ENCODE results near the gene ARPC2. TPM values are rescaled to one million over a fixed set of nuclear protein-coding genes. Genes with fewer than 3 reads are reported as not detected.

ARPC2 gene
- total and polyA plus RNA-seq, 8 donors: 229 to 452 (median 256) TPM

GRCh38 chr2:218300141-218300540, 83.2 kb downstream of the ARPC2 start:
- intact Hi-C loops (cut with DNase I): loop anchor here in 1 of 2 donors (10.0 kb wide), 1 partner anchor 165 kb away; no protein-coding TSS in a partner anchor
- ATAC-seq (no peak), DNase-seq (no peak)
- Histone ChIP-seq H3K9me3 (no peaks in the 10 kb centered on the region), H3K4me3 (no peak overlapping the region), H3K27me3 (no peaks in the 10 kb centered on the region), H3K4me1 (peaks cover 0 to 16% of the 10 kb centered on the region in 2 donors), H3K36me3 (no peaks in the 10 kb centered on the region), H3K27ac (no peak overlapping the region)
- no peak for TF ChIP-seq CTCF (IDR thresholded peaks at IDR 0.05)

GRCh38 chr2:218301176-218301819, 84.3 kb downstream of the ARPC2 start:
- TF ChIP-seq CTCF (IDR thresholded peaks at IDR 0.05): peak; percentile 98
- H3K27me3 ChIP-seq: no peaks in the 10 kb centered on the region
- no peaks in the 10 kb centered on the region for H3K9me3 ChIP-seq
- DNase-seq: peak in 3 of 4 donors; percentile 71 to 89 (median 85)
- H3K4me1 ChIP-seq: peaks cover 0 to 11% of the 10 kb centered on the region in 2 donors
- ATAC-seq: peak; percentile 94
- no peaks in the 10 kb centered on the region for H3K36me3 ChIP-seq
- no peak overlapping the region for H3K27ac ChIP-seq
- H3K4me3 ChIP-seq: no peak overlapping the region
- intact Hi-C loops (cut with DNase I): loop anchor here in 1 of 2 donors (10.0 kb wide), 1 partner anchor 164 kb away; no protein-coding TSS in a partner anchor

Small RNA genes within 50 kb of the gene (microRNA-seq; reads per million reads assigned to microRNA genes)
- 4.2 to 5.2 reads per million in 2 donors for gene MIR6513

Other genes starting within 250 kb of the ARPC2 start
- gene TNS1, start 214.2 kb upstream of the ARPC2 start, total RNA-seq: 100 to 1,000 TPM; 303 to 327 TPM
- gene TNS1, start 214.2 kb upstream of the ARPC2 start, polyA plus RNA-seq (ENCODE audit: insufficient read length in 6 of 6): 100 to 1,000 TPM; 139 to 184 (median 149) TPM
- under 1 TPM in 1 of 2 donors, not detected in 1; 0.42 TPM for gene RUFY4, start 147.9 kb upstream of the ARPC2 start, total RNA-seq
- under 1 TPM; 0.41 to 0.74 (median 0.55) TPM for gene RUFY4, start 147.9 kb upstream of the ARPC2 start, polyA plus RNA-seq (ENCODE audit: insufficient read length in 6 of 6)
- gene CXCR2, start 91.2 kb upstream of the ARPC2 start, total RNA-seq: 10 to 100 TPM in 1 of 2 donors, 1 to 10 TPM in 1; 3.1 to 22.0 TPM
- gene CXCR2, start 91.2 kb upstream of the ARPC2 start, polyA plus RNA-seq (ENCODE audit: insufficient read length in 6 of 6): under 1 TPM; 0.23 to 0.29 (median 0.26) TPM
- 10 to 100 TPM in 1 of 2 donors, 1 to 10 TPM in 1; 1.7 to 21.0 TPM for gene CXCR1, start 50.2 kb upstream of the ARPC2 start, total RNA-seq
- under 1 TPM in 5 of 6 donors, not detected in 1; 0.06 to 0.18 (median 0.07) TPM for gene CXCR1, start 50.2 kb upstream of the ARPC2 start, polyA plus RNA-seq (ENCODE audit: insufficient read length in 6 of 6)
- 1 to 10 TPM; 1.7 to 4.3 TPM for gene GPBAR1, start 43.8 kb downstream of the ARPC2 start, total RNA-seq
- 1 to 10 TPM in 5 of 6 donors, under 1 TPM in 1; 0.88 to 1.7 (median 1.2) TPM for gene GPBAR1, start 43.8 kb downstream of the ARPC2 start, polyA plus RNA-seq (ENCODE audit: insufficient read length in 6 of 6)
- gene AAMP, start 52.9 kb downstream of the ARPC2 start, total RNA-seq: 10 to 100 TPM; 55.2 to 57.2 TPM
- gene AAMP, start 52.9 kb downstream of the ARPC2 start, polyA plus RNA-seq (ENCODE audit: insufficient read length in 6 of 6): 100 to 1,000 TPM; 106 to 120 (median 115) TPM
- 10 to 100 TPM; 93.4 to 96.8 TPM for gene PNKD, start 53.3 kb downstream of the ARPC2 start, total RNA-seq
- 10 to 100 TPM; 58.2 to 66.2 (median 60.0) TPM for gene PNKD, start 53.3 kb downstream of the ARPC2 start, polyA plus RNA-seq (ENCODE audit: insufficient read length in 6 of 6)
- gene TMBIM1, start 75.3 kb downstream of the ARPC2 start, total RNA-seq: 100 to 1,000 TPM; 281 to 308 TPM
- 10 to 100 TPM; 63.5 to 78.4 (median 70.6) TPM for gene TMBIM1, start 75.3 kb downstream of the ARPC2 start, polyA plus RNA-seq (ENCODE audit: insufficient read length in 6 of 6)
- 1 to 10 TPM in 1 of 2 donors, under 1 TPM in 1; 0.55 to 3.3 TPM for gene CATIP, start 139.7 kb downstream of the ARPC2 start, total RNA-seq
- gene CATIP, start 139.7 kb downstream of the ARPC2 start, polyA plus RNA-seq (ENCODE audit: insufficient read length in 6 of 6): 1 to 10 TPM in 4 of 6 donors, under 1 TPM in 2; 0.76 to 4.1 (median 2.1) TPM
- gene SLC11A1, start 165.1 kb downstream of the ARPC2 start, total RNA-seq: 100 to 1,000 TPM in 1 of 2 donors, 10 to 100 TPM in 1; 98.2 to 194 TPM
- gene SLC11A1, start 165.1 kb downstream of the ARPC2 start, polyA plus RNA-seq (ENCODE audit: insufficient read length in 6 of 6): 1 to 10 TPM in 1 of 6 donors, under 1 TPM in 5; 0.70 to 1.8 (median 0.89) TPM
- gene CTDSP1, start 182.7 kb downstream of the ARPC2 start, total RNA-seq: 100 to 1,000 TPM; 122 to 147 TPM
- gene CTDSP1, start 182.7 kb downstream of the ARPC2 start, polyA plus RNA-seq (ENCODE audit: insufficient read length in 6 of 6): 100 to 1,000 TPM; 124 to 160 (median 148) TPM
- gene VIL1, start 201.9 kb downstream of the ARPC2 start, total RNA-seq: under 1 TPM in 1 of 2 donors, not detected in 1; 0.29 TPM
- gene VIL1, start 201.9 kb downstream of the ARPC2 start, polyA plus RNA-seq (ENCODE audit: insufficient read length in 6 of 6): 1 to 10 TPM; 1.0 to 1.8 (median 1.2) TPM